OCI-LY3 (cell line): ENCODE results near the gene KCNMA1.

Source experiments
- EZH2phosphoT487 ChIP-seq: fragments of 200-600 bp; shearing (Covaris generic); IDR thresholded peaks from 2 replicates; pipeline ENCODE4 v1.6.1; 2018; ENCODE audit warnings: antibody characterized with exemption, mixed run types, low read depth
- TF ChIP-seq, protein P1 (sequence below): fragments of 200-600, 300-600 bp; sonication (generic); IDR thresholded peaks from 2 replicates; pipeline ENCODE4 v1.5.1; 2014; ENCODE audit warnings: antibody characterized with exemption, low read length, low read depth

DNA sequence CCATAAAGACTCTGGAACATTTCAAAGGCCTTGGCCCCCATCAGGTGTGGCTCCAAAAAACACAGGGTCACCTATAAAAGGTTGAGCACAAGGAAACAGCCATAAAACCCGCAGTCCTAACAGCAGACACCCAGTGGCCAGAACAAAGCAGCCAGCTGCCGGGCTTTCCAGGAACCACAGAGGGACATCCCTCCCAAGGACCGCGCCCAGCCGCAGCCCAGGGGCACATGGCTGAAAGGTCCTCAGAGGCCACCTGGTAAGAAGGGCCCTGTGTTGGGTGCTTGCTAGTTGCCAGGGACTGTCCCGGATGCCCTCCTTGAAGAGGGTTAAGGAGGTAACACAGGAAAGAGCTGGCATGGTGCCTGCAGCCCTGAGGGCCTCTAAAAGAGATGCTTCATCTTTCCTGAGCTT is 32.7 kb downstream of the KCNMA1 start:
- TF ChIP-seq, protein P1, sequence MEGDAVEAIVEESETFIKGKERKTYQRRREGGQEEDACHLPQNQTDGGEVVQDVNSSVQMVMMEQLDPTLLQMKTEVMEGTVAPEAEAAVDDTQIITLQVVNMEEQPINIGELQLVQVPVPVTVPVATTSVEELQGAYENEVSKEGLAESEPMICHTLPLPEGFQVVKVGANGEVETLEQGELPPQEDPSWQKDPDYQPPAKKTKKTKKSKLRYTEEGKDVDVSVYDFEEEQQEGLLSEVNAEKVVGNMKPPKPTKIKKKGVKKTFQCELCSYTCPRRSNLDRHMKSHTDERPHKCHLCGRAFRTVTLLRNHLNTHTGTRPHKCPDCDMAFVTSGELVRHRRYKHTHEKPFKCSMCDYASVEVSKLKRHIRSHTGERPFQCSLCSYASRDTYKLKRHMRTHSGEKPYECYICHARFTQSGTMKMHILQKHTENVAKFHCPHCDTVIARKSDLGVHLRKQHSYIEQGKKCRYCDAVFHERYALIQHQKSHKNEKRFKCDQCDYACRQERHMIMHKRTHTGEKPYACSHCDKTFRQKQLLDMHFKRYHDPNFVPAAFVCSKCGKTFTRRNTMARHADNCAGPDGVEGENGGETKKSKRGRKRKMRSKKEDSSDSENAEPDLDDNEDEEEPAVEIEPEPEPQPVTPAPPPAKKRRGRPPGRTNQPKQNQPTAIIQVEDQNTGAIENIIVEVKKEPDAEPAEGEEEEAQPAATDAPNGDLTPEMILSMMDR = no peak
- no peak for TF ChIP-seq EZH2phosphoT487
